ENCODE results near the gene ZNF48. TPM values are rescaled to one million over a fixed set of nuclear protein-coding genes. Genes with fewer than 3 reads are reported as not detected.
"Not testable (repeated sequence)": the region's sequence is repeated elsewhere in the genome, so short reads cannot be mapped to it uniquely, and the experiment has no call there.

ZNF48 gene
- polyA plus RNA-seq, 3 donors = 2.4 to 3.9 (median 3.2) TPM

DNA sequence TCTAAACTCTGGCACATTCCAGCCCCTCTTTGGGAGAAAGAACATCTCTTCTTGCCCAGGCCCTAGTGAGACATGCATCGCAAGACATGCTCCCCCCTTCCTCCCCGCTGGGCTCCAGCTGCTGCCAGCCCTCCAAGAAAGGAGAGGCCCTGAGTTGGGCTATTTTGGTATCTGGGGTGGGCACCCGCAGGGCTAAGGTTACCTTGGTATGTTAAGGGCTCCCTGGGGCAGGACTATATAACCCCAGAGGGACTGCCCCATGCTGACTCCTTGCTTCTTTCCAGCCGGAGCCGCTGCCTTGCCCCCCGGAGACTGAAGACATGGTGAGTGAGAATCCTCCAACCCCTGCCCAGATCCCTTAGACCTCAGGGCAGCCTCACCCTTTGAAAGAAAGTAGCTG is 20.7 kb upstream of the ZNF48 start, which contains the start of gene MYL11:
MYL11 (plus strand) TSS at position 265 of the 400 bp plus-strand sequence; CDS start at position 321, 56 bp downstream.
- no peak within 1 kb of the TSS for H3K27ac ChIP-seq (ENCODE audit: low read depth, low read length)
- WGBS, 3 donors = 91 to 93% (median 91%) methylated on average over 6 of the region's 6 CpGs

- whole genome bisulfite sequencing, 3 donors = 85 to 93% (median 85%) methylated on average over 8 of the region's 8 CpGs
- no peak overlapping the region for H3K27ac ChIP-seq (ENCODE audit: low read depth, low read length)
Measured at GRCh38 chr16:30375864-30376263, 19.4 kb upstream of the ZNF48 start.

- WGBS, 3 donors = 92 to 96% (median 95%) methylated on average over 8 of the region's 8 CpGs
- no peak overlapping the region for H3K27ac ChIP-seq (ENCODE audit: low read depth, low read length)
Measured at GRCh38 chr16:30376461-30376902, 18.7 kb upstream of the ZNF48 start.

- whole genome bisulfite sequencing, 3 donors = 37 to 49% (median 39%) methylated on average over 29 of the region's 29 CpGs
- peak overlapping the region; percentile 91 for H3K27ac ChIP-seq (ENCODE audit: low read depth, low read length)
Measured at GRCh38 chr16:30377050-30377811, 18.0 kb upstream of the ZNF48 start.

DNA sequence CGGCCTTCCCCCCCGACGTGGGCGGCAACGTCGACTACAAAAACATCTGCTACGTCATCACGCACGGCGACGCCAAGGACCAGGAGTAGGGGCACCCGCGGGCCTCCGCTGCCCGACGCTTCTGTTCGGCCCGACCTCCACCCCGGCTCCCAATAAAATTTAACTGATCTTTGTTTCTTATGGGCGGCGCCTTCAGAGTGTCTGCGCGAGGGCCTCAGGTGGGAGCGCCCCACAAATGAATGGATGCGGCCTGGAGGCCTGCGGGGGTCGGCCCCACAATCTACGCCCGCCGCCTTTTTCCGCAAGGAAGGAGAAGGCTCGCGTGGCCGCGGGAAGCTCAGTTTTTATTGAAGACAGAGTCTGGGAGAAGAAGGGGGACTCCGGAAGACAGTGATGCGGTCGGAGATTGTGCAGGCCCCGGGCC is 17.4 kb upstream of the ZNF48 start:
- H3K27ac ChIP-seq (ENCODE audit: low read depth, low read length) = peak overlapping the region; percentile 91
- 0 to 2% (median 0%) methylated on average over 37 to 39 of the region's 39 CpGs for WGBS, 3 donors

DNA sequence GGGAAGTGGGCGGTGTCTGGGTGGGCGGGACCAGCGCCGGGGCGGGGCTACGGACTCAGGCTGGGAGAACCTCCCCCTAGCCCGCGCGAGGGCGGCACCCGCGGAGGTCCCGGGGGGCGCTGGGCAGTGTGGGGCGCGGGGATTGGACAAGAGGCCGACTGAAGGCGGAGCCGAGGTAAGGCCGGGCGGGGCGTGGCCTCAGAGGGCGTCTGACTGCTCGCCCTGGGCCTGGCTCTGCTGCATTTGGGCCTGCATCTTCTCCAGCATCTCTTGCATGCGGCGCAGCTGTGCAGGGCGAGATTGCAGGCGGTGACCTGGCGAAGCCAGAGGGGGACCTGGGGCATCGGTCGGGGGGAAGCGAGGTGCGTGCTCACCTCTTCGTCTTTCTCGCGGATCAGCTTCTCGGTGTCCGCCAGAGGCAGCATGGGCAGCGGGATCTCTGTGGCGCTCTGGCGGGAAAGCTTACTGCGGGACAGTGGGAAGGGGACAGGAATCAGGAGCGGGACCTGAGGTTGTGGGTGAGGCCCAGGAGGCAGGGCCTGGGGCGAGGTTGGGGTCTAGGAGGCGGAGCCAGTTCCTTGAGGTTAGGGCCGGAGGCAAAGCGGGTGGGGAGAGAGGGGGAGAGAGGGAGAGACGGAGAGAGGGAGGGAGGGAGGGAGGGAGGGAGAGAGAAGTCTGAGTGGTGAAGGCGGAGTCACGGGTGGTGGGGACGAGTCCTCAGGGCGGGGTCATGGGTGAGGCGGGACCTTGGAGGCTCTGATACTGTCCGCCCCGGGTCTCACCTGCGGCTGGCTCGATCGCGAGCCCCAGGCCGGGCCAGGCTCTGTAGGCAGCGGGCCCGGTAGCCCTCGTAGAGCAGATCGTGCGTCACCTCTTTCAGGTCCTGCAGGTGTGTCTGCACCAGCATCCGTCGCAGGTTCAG is 16.7 kb upstream of the ZNF48 start:
- peak overlapping the region; percentile 91 for H3K27ac ChIP-seq (ENCODE audit: low read depth, low read length)
- WGBS, 3 donors = 0 to 1% (median 0%) methylated on average over 59 to 66 of the region's 67 CpGs

DNA sequence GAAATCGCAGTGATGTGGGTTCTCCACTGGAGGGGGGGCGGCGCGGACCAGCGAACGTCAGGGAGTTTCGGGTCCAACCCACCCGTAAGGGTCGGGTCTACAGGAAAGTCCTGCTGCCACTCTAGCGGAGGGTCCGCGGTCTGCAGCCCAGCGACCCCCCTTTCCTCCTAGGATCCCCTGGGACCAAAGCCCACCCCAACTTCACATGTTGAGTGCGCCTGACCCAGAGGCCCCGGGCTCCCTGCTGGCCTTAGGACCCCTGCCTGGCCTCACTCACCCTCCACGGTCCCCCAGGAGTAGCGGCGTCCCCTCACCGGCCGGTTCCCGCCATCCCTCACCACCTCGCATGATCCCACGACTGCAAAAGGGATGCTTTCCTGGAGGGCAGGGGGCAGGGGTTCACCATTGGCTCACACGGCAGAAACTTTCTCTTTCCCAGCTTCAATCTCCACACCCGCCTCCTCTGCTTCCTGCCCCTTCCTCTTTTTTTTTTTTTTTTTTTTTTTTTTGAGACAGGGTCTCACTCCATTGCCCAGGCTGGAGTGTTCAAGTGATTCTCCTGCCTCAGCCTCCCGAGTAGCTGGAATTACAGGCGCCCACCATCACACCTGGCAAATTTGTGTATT is 15.9 kb upstream of the ZNF48 start:
- peak overlapping the region; percentile 22 for H3K27ac ChIP-seq (ENCODE audit: low read depth, low read length)
- WGBS, 3 donors = 26 to 31% (median 30%) methylated on average over 27 of the region's 27 CpGs

GRCh38 chr16:30380072-30380802 is 15.0 kb upstream of the ZNF48 start:
- no peak overlapping the region for H3K27ac ChIP-seq (ENCODE audit: low read depth, low read length)
- 91 to 93% (median 92%) methylated on average over 4 of the region's 4 CpGs for WGBS, 3 donors

DNA sequence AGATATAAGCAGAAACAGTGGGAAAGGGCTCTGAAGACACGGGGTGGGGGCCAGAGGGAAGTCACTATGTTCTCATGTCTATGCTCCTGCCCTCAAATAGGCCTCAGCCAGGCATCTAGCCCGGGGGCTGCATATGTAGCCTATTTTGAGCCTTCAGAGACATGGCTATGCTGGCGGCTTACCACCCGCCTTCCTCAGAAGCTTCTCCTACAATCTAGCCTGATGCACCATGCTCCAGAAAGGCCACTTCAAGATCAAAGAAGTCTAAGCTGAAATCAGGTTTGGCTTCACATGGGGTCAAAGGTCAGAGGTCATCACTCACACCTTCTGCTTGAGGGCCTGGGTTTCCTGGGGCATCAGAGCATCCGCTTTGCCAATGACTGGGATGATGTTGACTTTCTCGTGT is 14.4 kb upstream of the ZNF48 start:
- WGBS, 3 donors = 75 to 85% (median 82%) methylated on average over 6 of the region's 6 CpGs
- H3K27ac ChIP-seq (ENCODE audit: low read depth, low read length) = no peak overlapping the region

- no peak overlapping the region for H3K27ac ChIP-seq (ENCODE audit: low read depth, low read length)
- 76 to 83% (median 79%) methylated on average over 13 of the region's 13 CpGs for WGBS, 3 donors
Measured at GRCh38 chr16:30381291-30382041, 13.8 kb upstream of the ZNF48 start.

GRCh38 chr16:30382111-30382881 is 12.9 kb upstream of the ZNF48 start, which contains the start of gene SEPTIN1:
Gene SEPTIN1 (minus strand): TSS chr16:30382561. CDS start chr16:30382542, 19 bp downstream.
- no peak within 1 kb of the TSS for H3K27ac ChIP-seq (ENCODE audit: low read depth, low read length)
- 44 to 61% (median 47%) methylated on average over 12 of the region's 12 CpGs for WGBS, 3 donors

- WGBS, 3 donors = 29 to 49% (median 43%) methylated on average over 2 of the region's 2 CpGs
- H3K27ac ChIP-seq (ENCODE audit: low read depth, low read length) = no peak overlapping the region
Measured at GRCh38 chr16:30383521-30383920, 11.7 kb upstream of the ZNF48 start.

GRCh38 chr16:30394592-30395154 is 547 bp upstream of the ZNF48 start:
- no peak overlapping the region for H3K27ac ChIP-seq (ENCODE audit: low read depth, low read length)
- WGBS, 3 donors = 6 to 12% (median 9%) methylated on average over 31 of the region's 31 CpGs

- 9 to 17% (median 15%) methylated on average over 13 of the region's 13 CpGs for WGBS, 3 donors
- no peak overlapping the region for H3K27ac ChIP-seq (ENCODE audit: low read depth, low read length)
Measured at GRCh38 chr16:30395992-30396585, 869 bp downstream of the ZNF48 start.

GRCh38 chr16:30396627-30397026 is 1.4 kb downstream of the ZNF48 start:
- 69 to 84% (median 84%) methylated on average over 4 of the region's 4 CpGs for WGBS, 3 donors
- not testable (repeated sequence) for H3K27ac ChIP-seq (ENCODE audit: low read depth, low read length)

- no peak overlapping the region for H3K27ac ChIP-seq (ENCODE audit: low read depth, low read length)
- WGBS, 3 donors = 52 to 81% (median 54%) methylated on average over 4 of the region's 4 CpGs
Measured at GRCh38 chr16:30397056-30397455, 1.8 kb downstream of the ZNF48 start.

All from adipose tissue (tissue), 3 donors.